ENCODE data around the gene NEK8.

DNA sequence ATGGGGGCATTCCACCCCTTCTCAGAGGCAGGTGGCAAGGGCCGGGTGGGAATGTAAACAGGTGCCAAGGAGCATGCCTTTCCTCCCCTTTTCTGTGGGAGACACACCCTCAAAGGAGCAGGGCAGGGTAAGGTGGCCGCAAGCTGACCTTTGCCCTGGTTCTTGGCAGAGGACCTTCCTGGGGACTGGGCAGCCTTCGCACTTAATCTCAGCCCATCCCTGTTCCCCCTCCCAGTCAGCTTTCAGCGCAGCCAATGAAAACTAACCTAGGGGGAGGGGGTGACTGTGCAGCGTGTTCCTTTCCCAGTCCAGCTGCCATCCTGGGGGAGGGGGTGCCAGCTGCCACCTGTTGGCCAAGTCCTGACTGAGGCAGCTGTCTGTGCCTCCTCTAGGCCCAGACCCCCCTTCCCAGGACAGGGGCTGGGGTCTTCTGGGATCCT is 18.0 kb downstream of the NEK8 start:
- TF ChIP-seq CTCF (IDR thresholded peaks at IDR 0.05; ENCODE audit: insufficient read depth, low read depth, low read length), result no peak
- no peak for TF ChIP-seq EZH2 (IDR thresholded peaks at IDR 0.05; ENCODE audit: insufficient read depth, low read length)
